22Rv1 (cell line): ENCODE results near the gene PON1.

Experiments used
- ZFX ChIP-seq: fragments of 450-650 bp; IDR thresholded peaks from 2 replicates; pipeline ENCODE4 v1.6.1; 2017; ENCODE audit warnings: antibody characterized with exemption, borderline replicate concordance
- TF ChIP-seq, protein P1 (sequence below): fragments of 450-650 bp; IDR thresholded peaks from 2 replicates; pipeline ENCODE4 v1.5.1; 2017; ENCODE audit warnings: mild to moderate bottlenecking

DNA sequence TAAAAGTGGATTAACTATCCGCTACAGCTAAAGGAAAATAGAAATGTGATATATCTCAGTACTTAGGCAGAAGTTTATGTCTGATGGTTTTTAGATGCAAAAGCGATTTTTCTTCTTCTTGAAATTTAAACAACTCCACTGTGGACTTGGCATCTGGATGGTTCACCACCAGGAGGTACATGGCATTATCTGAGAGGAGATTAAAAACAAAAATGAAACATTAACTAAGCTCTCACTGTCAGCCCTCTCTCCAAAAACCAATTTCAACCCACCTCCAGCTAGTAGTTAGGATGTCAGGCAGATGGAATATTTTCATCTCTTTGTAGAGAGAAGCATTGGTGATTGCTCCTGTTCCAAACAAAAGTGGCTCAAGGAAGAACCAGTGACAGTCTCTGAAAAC, 12.9 kb downstream of the PON1 start:
- TF ChIP-seq, protein P1, sequence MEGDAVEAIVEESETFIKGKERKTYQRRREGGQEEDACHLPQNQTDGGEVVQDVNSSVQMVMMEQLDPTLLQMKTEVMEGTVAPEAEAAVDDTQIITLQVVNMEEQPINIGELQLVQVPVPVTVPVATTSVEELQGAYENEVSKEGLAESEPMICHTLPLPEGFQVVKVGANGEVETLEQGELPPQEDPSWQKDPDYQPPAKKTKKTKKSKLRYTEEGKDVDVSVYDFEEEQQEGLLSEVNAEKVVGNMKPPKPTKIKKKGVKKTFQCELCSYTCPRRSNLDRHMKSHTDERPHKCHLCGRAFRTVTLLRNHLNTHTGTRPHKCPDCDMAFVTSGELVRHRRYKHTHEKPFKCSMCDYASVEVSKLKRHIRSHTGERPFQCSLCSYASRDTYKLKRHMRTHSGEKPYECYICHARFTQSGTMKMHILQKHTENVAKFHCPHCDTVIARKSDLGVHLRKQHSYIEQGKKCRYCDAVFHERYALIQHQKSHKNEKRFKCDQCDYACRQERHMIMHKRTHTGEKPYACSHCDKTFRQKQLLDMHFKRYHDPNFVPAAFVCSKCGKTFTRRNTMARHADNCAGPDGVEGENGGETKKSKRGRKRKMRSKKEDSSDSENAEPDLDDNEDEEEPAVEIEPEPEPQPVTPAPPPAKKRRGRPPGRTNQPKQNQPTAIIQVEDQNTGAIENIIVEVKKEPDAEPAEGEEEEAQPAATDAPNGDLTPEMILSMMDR = no peak
- TF ChIP-seq ZFX = no peak
